ENCODE data around the gene CSTPP1. TPM values are rescaled to one million over a fixed set of nuclear protein-coding genes. Genes with fewer than 3 reads are reported as not detected.
"Not testable (repeated sequence)": the region's sequence is repeated elsewhere in the genome, so short reads cannot be mapped to it uniquely, and the experiment has no call there.

Gene CSTPP1
- polyA plus RNA-seq, 1 donor (not counting 4 experiments of a cell fraction or from before 2014, with no cell fraction given) = 20.0 TPM

- peak; percentile 95 for FAIRE-seq
- no peak overlapping the region for H2AFZ ChIP-seq (ENCODE audit: control insufficient read depth, low read length)
- H4K20me1 ChIP-seq (ENCODE audit: control insufficient read depth, extremely low read depth, insufficient read depth, low read length) = no peaks in the 10 kb centered on the region
Measured at GRCh38 chr11:47189100-47189834, 252.7 kb downstream of the CSTPP1 start.

GRCh38 chr11:47191137-47191536 is 254.6 kb downstream of the CSTPP1 start:
- H3K9me1 ChIP-seq (ENCODE audit: control insufficient read depth, extremely low read depth, insufficient read depth, low read length); DNase-seq (ENCODE audit: low read depth, low spot score); H4K20me1 ChIP-seq (ENCODE audit: control insufficient read depth, extremely low read depth, insufficient read depth, low read length); H3K4me3 ChIP-seq (ENCODE audit: control insufficient read depth in 2 of 3, extremely low read depth in 1 of 3, insufficient read depth in 2 of 3, low read depth in 1 of 3, low read length in 3 of 3); H3K79me2 ChIP-seq (ENCODE audit: control insufficient read depth, insufficient read depth, low read length); H2AFZ ChIP-seq (ENCODE audit: control insufficient read depth, low read length); H3K9me3 ChIP-seq (ENCODE audit: control insufficient read depth, low read depth, low read length); H3K9ac ChIP-seq (ENCODE audit: control insufficient read depth, extremely low read depth, insufficient read depth, low read length); H3K27me3 ChIP-seq (ENCODE audit: control insufficient read depth, extremely low read depth, insufficient read depth, low read length); FAIRE-seq; H3K4me2 ChIP-seq (ENCODE audit: control insufficient read depth, extremely low read depth, insufficient read depth, low read depth, low read length); H3K36me3 ChIP-seq (ENCODE audit: control insufficient read depth in 2 of 2, extremely low read depth in 1 of 2, insufficient read depth in 2 of 2, low read length in 2 of 2); H3K27ac ChIP-seq (ENCODE audit: control insufficient read depth, insufficient read depth, low read length); dilution Hi-C loops (cut with MboI; ENCODE audit: extremely low pct_ligation_motif_present, low sequenced_read_pairs): not testable (repeated sequence)
- H3K4me1 ChIP-seq (ENCODE audit: control insufficient read depth, extremely low read depth, insufficient read depth, low read length) = peaks cover 32% of the 10 kb centered on the region

More at GRCh38 chr11:47189100-47189834, 252.7 kb downstream of the CSTPP1 start:
- peak; percentile 66 for DNase-seq (ENCODE audit: low read depth, low spot score)
- Histone ChIP-seq H3K9ac (ENCODE audit: control insufficient read depth, extremely low read depth, insufficient read depth, low read length) (no peak overlapping the region), H3K4me2 (ENCODE audit: control insufficient read depth, extremely low read depth, insufficient read depth, low read depth, low read length) (peak overlapping the region; percentile 57), H3K36me3 (ENCODE audit: control insufficient read depth in 2 of 2, extremely low read depth in 1 of 2, insufficient read depth in 2 of 2, low read length in 2 of 2) (peaks cover 0 to under 1% of the 10 kb centered on the region in 2 experiments), H3K4me1 (ENCODE audit: control insufficient read depth, extremely low read depth, insufficient read depth, low read length) (peaks cover 36% of the 10 kb centered on the region), H3K9me3 (ENCODE audit: control insufficient read depth, low read depth, low read length) (no peaks in the 10 kb centered on the region), H3K79me2 (ENCODE audit: control insufficient read depth, insufficient read depth, low read length) (peaks cover 11% of the 10 kb centered on the region), H3K27me3 (ENCODE audit: control insufficient read depth, extremely low read depth, insufficient read depth, low read length) (no peaks in the 10 kb centered on the region), H3K27ac (ENCODE audit: control insufficient read depth, insufficient read depth, low read length) (peak overlapping the region; percentile 5), H3K9me1 (ENCODE audit: control insufficient read depth, extremely low read depth, insufficient read depth, low read length) (peaks cover 2% of the 10 kb centered on the region), H3K4me3 (ENCODE audit: control insufficient read depth in 2 of 3, extremely low read depth in 1 of 3, insufficient read depth in 2 of 3, low read depth in 1 of 3, low read length in 3 of 3) (no peak overlapping the region)
- dilution Hi-C loops (cut with MboI; ENCODE audit: extremely low pct_ligation_motif_present, low sequenced_read_pairs) = no loop called here
- no peak for TF ChIP-seq EZH2 (IDR thresholded peaks at IDR 0.05; ENCODE audit: low read length)
- no peak for TF ChIP-seq CTCF (optimal IDR thresholded peaks at IDR 0.05 in 1 of 3, IDR thresholded peaks at IDR 0.05 in 1 of 3, conservative IDR thresholded peaks at IDR 0.05 in 1 of 3; ENCODE audit: extremely low read depth in 1 of 3, insufficient read depth in 2 of 3, low read length in 3 of 3)
